ENCODE results near the gene SLC6A18. TPM values are rescaled to one million over a fixed set of nuclear protein-coding genes. Genes with fewer than 3 reads are reported as not detected.

The SLC6A18 gene
- total and polyA plus RNA-seq, 9 of the 15 experiments (the other 6 are each of a cell fraction or from before 2014, with no cell fraction given): not detected

- no peak for TF ChIP-seq ZNF511 (CRISPR knock-in tag; IDR thresholded peaks at IDR 0.05)
- no peak for TF ChIP-seq SREBF1 (IDR thresholded peaks at IDR 0.05; ENCODE audit: borderline replicate concordance, low read depth, low read length)
- no peak for TF ChIP-seq LARP7 (IDR thresholded peaks at IDR 0.05)
- TF ChIP-seq, protein P1, sequence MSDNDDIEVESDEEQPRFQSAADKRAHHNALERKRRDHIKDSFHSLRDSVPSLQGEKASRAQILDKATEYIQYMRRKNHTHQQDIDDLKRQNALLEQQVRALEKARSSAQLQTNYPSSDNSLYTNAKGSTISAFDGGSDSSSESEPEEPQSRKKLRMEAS (CRISPR knock-in tag; IDR thresholded peaks at IDR 0.05): no peak
- TF ChIP-seq FOXA1 (IDR thresholded peaks at IDR 0.05; ENCODE audit: borderline replicate concordance): no peak
- TF ChIP-seq MTA3 (IDR thresholded peaks at IDR 0.05; ENCODE audit: borderline replicate concordance): no peak
- no peak for TF ChIP-seq TAF15 (IDR thresholded peaks at IDR 0.05; ENCODE audit: low read depth, low read length)
- no peak for TF ChIP-seq BRCA1 (IDR thresholded peaks at IDR 0.05)
- TF ChIP-seq BRCA1 (CRISPR knock-in tag; IDR thresholded peaks at IDR 0.05): no peak
- TF ChIP-seq KLF6 (CRISPR knock-in tag; IDR thresholded peaks at IDR 0.05; ENCODE audit: borderline replicate concordance): no peak
Observed at GRCh38 chr5:1204693-1205242, 20.4 kb upstream of the SLC6A18 start (continued).

All from K562 (cell line).